GM10266 (cell line): ENCODE results near the gene TEX11.
"Not testable (repeated sequence)": the region's sequence is repeated elsewhere in the genome, so short reads cannot be mapped to it uniquely, and the experiment has no call there.

Experiments
- DNase-seq: peaks from one replicate; pipeline ENCODE4 v3.0.0; 2012; ENCODE audit errors: extremely low spot score
- TF ChIP-seq, protein P1 (sequence below): IDR thresholded peaks from 2 replicates; pipeline ENCODE4 v1.5.1; 2012; ENCODE audit warnings: mild to moderate bottlenecking, low read depth; ENCODE audit not compliant: control insufficient read depth, insufficient read depth; ENCODE audit errors: missing control alignments

TEX11 gene

GRCh38 chrX:70754169-70754848 is 154.2 kb downstream of the TEX11 start:
- TF ChIP-seq, protein P1, sequence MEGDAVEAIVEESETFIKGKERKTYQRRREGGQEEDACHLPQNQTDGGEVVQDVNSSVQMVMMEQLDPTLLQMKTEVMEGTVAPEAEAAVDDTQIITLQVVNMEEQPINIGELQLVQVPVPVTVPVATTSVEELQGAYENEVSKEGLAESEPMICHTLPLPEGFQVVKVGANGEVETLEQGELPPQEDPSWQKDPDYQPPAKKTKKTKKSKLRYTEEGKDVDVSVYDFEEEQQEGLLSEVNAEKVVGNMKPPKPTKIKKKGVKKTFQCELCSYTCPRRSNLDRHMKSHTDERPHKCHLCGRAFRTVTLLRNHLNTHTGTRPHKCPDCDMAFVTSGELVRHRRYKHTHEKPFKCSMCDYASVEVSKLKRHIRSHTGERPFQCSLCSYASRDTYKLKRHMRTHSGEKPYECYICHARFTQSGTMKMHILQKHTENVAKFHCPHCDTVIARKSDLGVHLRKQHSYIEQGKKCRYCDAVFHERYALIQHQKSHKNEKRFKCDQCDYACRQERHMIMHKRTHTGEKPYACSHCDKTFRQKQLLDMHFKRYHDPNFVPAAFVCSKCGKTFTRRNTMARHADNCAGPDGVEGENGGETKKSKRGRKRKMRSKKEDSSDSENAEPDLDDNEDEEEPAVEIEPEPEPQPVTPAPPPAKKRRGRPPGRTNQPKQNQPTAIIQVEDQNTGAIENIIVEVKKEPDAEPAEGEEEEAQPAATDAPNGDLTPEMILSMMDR: no peak
- no peak for DNase-seq

GRCh38 chrX:70733774-70734173 is 174.7 kb downstream of the TEX11 start:
- DNase-seq: not testable (repeated sequence)

DNA sequence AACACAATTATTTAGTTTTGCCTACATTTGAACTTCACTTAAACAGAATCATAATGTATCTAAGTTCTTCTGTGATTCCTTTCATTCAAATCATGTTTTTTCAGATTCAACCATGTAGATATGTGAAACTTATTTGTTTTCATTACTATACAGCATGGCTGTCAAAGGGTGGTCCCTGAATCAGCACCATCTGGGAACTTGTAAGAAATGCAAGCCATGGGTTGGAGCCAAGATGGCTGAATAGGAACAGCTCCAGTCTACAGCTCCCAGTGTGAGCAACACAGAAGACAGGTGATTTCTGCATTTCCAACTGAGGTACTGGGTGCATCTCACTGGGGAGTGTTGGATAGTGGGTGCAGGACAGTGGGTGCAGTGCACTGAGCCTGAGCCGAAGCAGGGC is 180.6 kb downstream of the TEX11 start:
- DNase-seq: not testable (repeated sequence)

DNA sequence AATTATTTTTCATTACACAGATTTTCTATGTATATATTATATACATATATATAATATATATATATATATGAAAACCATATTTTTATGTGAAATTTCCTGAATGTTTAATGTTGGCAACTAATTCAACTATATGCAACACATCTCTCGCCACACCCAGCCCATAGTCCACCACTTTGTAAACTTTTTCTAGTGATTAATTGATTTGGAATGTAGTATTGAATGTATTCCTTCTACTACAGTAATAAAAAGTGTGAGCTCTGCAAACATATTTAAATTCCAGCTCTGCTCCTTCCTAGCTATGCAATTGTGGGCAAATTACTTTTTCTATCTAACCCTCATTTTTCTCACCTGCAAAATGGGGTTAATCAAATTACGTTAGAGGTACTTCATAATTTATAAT is 187.8 kb downstream of the TEX11 start:
- no peak for DNase-seq
- TF ChIP-seq, protein P1: no peak

DNA sequence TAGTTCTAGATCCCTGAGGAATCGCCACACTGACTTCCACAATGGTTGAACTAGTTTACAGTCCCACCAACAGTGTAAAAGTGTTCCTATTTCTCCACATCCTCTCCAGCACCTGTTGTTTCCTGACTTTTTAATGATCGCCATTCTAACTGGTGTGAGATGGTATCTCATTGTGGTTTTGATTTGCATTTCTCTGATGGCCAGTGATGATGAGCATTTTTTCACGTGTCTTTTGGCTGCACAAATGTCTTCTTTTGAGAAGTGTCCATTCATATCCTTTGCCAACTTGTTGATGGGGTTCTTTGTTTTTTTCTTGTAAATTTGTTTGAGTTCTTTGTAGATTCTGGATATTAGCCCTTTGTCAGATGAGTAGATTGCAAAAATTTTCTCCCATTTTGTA is 197.2 kb downstream of the TEX11 start:
- not testable (repeated sequence) for DNase-seq

DNA sequence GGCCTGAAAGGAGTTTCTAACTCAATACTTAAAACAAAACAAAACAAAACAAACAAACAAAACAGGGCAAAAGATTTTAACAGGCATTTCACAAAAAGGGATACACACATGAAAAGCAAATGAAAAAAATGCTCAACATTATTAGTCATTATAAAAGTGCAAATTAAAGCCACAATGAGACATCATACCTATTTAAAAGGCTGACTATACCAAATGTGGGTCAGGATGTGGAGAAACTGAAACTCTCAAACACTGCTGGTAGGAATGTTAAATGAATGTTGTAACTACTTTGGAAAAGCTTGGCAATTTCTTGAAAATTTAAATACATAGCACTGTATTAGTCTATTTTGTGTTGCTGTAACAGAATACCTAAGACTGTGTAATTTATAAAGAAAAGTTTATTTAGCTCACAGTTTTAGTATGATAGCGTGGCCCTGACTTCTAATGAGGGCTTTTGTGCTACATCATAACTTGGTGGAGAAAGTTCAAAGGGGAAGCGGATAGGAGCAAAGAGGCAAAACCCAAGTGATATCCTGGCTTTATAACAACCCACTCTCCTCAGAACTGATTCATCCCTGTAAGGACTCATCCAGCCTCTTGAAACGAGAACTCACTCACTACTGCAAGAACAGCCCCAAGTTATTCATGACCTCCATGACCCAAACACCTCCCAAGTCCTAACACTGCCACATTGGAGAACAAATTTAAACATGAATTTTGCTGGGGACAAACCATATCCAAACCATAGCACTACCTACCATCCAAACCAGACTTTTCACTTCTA is 214.0 kb downstream of the TEX11 start:
- no peak for DNase-seq
- TF ChIP-seq, protein P1: no peak

- DNase-seq: not testable (repeated sequence)
Measured at GRCh38 chrX:70679455-70679854, 229.1 kb downstream of the TEX11 start.

DNA sequence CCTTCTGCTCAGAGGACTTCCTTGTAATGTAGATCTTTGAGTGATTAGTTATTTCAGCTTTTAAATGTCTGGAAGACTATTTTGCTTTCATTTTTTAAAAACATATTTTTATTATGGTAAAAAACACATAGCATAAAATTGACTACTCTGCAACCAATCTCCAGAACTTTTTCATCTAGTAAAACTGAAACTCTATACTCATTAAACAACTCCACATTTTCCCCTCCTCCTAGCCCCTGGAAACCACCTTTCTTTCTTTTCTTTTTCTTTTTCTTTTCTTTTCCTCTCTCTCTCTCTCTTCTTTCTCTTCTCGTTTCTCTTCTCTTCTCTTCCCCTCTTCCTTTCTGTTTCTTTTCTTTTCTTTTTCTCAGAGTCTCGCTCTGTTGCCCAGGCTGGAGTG is 233.2 kb downstream of the TEX11 start:
- DNase-seq: no peak
- TF ChIP-seq, protein P1: no peak

DNA sequence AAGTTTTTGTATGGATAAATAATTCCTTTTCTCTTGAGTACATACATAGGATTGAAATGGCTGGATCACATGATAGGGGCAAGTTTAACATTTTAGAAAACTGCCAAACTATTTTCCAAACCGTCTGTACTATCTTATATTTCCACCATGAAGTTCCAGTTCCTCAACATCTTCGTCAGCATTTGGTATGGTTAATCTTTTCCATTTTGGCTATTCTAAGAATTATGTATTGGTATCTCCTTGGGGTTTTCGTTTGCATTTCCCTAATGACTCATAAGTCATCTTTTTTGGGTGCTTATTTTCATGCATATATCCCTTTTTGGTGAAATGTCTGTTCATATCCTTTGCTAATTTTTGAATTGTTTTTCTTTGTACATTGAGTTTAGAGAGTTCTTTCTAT is 236.2 kb downstream of the TEX11 start:
- no peak for DNase-seq
- TF ChIP-seq, protein P1: no peak
